Endometrium (tissue), 2 donors: Measurements from ENCODE around the gene GPC3.
"Not testable (repeated sequence)": the region's sequence is repeated elsewhere in the genome, so short reads cannot be mapped to it uniquely, and the experiment has no call there.

Experiments used
- FAIRE-seq: peaks from 2 replicates; lab custom pipeline; 2012; peaks lifted over from hg19 to GRCh38; lab: Jason Lieb, UNC
- donor health status: control.
- donor health status: control.

The GPC3 gene

GRCh38 chrX:133550665-133551485, 434.5 kb downstream of the GPC3 start:
- FAIRE-seq = no peak

DNA sequence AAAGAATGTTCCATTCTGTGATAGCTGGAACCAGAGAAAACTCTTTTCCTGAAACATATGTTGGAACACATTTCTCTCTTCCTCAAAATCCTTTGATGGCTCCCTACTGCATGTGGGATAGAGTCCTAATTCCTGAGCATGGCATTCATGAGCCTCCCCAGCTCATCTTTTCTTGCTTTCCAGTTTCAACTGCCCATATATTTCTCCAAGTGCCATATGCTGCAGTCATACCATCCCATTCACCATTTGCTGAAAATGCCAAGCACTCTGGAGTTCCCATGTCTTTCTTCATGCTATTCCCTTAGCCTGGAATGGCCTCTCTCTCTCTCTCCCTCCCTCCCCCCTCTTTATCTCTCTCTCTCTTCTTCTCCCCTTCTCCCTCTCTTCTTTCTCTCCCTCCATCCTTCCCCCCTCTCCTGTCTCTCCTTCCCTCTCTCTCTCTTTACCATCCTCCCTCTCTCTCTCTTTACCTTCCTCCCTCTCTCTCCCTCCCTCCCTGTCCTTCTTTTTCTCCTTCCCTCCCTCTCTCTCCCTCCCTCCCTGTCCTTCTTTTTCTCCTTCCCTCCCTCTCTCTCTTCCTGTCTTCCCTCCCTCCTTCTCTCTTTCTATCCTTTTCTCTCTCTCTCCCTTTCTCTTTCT, 436.0 kb downstream of the GPC3 start:
- no peak for FAIRE-seq

- FAIRE-seq = no peak
Measured at GRCh38 chrX:133546441-133546840, 439.0 kb downstream of the GPC3 start.

DNA sequence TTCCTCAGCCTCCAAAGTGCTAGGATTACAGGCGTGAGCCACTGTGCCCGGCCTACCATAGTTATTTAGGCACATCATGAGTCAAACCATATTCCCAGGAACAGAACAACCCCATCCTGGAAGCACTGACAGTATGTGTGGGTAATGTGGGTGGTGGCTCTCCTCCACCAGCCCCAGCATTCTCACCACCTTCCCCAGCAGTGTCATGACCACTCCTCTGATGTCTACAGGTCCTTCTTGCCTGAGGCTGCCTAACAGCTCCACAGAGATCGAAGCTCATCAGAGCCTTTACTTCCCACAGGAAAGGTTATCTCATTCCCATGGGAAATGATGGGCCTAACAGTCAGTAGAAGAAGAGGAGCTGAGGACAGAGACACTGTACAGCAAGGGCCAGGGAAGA, 440.6 kb downstream of the GPC3 start:
- no peak for FAIRE-seq

- no peak for FAIRE-seq
Measured at GRCh38 chrX:133544115-133544514, 441.3 kb downstream of the GPC3 start.

GRCh38 chrX:133543654-133544053, 441.7 kb downstream of the GPC3 start:
- no peak for FAIRE-seq

DNA sequence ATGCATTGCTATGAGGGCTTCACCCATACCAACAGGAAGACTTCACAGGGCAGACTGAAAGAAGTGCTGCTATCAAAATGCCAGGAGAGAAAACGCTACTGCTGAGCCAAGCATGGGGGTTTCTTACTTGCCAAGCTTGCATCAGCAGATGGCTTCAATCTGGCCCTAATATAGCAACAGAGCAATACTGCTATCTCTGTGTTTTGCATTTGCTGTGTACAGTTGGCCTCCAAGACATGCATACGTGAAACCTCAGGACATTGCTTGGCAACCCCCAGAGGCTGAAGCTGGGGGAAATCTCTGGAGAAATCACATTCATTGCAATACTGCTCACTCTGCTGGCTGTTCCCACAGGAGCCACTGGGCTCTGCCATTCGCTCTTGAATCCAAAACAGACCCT, 442.9 kb downstream of the GPC3 start:
- FAIRE-seq = no peak

DNA sequence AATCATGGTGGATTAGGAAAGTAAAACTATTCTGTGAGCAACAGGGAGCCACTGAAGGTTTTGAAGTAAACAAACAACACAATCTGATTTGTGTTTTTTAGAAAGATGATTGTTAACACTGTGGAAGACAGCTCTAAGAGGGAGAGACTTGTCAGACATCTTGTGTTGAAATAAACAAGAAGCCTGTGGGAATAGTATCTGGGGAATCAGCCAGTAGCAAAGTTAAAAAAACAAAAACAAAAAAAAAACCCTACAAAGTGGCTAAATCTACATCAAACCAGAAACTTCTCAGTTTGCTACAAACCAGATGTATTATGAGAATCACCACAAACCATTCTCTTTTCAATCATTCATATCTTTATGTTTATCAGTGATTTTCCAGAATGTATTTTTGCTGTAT, 444.4 kb downstream of the GPC3 start:
- FAIRE-seq = peak; percentile 50

DNA sequence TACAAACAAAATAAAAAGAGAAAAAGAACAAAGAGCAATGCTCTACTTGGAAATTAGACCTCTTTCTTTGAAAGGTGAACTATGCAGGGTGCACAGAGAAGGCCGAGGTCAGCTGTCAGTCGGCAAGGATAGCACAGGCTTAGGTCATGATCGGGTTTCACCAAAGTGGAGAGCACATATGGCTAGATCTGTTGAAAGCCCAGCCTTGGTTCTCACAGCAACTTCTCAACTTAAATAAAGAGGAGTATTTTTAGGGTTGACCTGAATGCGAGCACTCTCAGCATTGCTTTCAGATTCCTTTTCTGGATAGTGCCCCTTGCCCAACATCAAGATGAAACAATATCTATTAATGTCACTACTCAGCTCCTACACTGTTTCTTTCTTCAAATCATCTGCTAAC, 447.2 kb downstream of the GPC3 start:
- FAIRE-seq = no peak

DNA sequence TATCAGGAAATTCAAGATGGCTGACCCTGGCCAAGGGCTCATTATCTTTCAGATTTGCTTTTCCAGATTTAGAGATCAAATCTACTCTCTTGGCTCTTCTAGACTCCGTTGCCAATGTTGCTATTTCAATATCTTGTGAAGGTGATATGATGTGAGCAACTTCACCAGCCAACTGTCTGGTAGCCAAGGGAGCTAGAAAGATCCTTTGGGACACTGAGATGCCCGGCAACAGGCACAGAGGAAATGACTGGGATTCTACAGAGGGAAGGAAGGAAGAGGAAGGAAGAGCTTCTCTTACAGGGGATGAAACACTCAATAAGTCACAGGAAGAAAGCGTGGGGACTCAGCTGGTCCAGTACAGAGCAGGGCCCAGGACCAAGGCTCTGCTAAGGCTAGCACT, 448.3 kb downstream of the GPC3 start:
- no peak for FAIRE-seq

GRCh38 chrX:133535066-133535465, 450.3 kb downstream of the GPC3 start:
- FAIRE-seq = no peak

DNA sequence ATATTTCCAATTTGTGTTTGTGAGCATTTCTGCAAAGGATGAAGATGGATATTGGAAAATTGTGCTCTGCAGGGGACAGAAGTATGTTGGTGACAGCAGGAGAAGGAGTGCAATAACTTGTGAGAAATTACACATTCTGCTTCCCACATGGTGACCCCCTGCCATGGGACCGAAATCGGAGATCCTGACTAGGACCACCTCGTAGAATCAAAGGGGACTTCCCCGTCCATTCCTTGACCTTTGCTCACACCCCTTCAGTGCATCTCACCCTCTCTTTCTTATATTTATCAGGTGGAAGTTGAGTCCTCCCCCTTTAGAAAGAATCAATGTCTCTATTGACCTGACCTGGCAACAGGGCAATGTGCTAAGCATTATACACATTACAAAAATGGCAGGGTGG, 451.2 kb downstream of the GPC3 start:
- FAIRE-seq = no peak

DNA sequence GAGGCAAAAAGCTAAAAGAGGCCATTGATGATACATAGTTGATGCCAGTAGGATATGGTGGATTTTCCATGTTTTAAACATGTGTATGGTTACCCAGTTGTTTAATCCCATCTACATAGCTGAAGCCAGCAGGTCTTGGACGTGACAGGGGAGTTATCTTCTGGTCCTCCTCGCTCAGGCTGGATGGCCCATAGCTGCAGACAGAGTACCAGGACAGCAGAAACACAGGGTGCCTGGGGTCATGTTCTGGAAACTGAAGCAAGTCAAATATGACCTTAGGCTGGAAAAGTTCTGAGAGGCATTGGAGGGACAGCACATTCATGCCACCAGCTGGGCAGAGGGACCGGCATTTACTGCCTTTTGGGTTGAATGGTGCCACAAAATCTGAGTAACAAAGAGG, 452.1 kb downstream of the GPC3 start:
- no peak for FAIRE-seq

DNA sequence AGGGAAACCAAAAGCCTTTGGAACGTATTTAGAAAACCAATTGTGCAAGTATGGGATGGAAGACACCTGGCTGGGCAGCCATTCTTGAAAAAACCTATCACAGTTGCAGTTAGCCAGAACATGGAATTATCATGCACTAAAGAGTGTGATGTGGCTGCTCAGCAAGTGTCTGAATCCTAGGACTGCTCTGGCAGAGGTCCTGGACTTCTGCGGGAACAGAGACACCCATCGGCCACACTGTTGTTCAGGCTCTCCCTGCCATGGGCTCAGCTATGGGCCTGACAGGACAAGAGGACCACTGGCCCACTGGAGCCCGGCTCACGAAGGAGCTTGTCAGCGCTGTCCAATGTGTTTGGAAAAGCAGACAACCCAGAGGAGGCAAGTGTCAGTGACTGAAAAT, 454.4 kb downstream of the GPC3 start:
- FAIRE-seq = no peak

GRCh38 chrX:133529578-133529977, 455.8 kb downstream of the GPC3 start:
- no peak for FAIRE-seq

- FAIRE-seq = no peak
Measured at GRCh38 chrX:133527825-133528224, 457.6 kb downstream of the GPC3 start.

- FAIRE-seq = no peak
Measured at GRCh38 chrX:133527415-133527814, 458.0 kb downstream of the GPC3 start.

DNA sequence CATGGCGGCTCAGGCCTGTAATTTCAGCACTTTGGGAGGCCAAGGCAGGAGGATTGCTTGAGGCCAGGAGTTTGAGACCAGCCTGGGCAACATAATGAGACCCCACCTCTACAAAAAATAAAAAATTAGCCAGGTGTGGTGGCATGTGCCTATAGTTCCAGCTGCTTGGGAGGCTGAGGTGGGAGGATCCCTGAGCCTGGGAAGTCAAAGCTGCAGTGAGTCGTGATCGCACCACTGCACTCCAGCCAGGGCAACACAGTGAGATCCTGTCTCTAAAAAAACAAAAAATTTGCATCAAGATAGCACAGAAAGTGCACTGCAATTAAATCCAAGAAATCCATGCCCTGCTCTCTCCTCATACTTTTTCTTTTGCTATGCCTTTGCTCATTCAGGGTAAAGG, 458.6 kb downstream of the GPC3 start:
- not testable (repeated sequence) for FAIRE-seq

- FAIRE-seq = no peak
Measured at GRCh38 chrX:133523526-133523925, 461.9 kb downstream of the GPC3 start.

DNA sequence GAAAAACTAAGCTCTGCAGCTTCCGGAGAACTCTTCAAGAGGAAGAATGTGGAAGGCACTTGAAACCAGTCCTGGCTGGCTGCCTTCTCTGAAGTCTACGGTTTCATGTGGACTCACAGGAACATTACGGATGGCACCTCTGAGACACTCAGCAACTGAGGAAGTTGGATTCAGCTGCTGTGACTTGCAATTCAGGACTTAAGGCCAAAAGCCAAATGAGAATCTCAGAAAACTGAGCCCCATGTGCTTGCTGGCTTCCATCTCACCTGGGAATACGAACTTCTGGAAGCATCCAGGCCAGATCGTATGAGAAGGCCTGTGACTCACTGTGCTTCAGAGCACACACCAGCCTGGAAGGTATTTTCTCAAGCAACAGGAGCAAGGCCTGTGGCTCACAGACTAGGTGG, 462.3 kb downstream of the GPC3 start:
- FAIRE-seq = no peak

DNA sequence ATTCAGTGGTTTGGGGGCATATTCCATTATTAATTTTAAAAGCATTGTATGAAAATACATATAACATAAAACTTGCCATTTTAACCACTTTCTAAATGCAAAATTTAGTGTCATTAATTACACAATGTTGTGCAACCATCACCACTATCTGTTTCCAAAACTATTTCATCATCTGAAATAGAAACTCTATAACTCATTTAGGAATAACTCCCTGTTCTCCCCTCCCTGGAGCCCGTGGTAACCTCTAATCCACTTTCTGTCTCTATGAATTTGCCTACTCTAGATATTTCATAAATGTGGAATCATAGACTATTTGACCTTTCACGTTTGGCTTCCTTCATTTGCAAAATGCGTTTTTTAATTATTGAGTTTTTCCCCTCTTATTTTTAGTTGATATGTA, 468.7 kb downstream of the GPC3 start:
- no peak for FAIRE-seq

DNA sequence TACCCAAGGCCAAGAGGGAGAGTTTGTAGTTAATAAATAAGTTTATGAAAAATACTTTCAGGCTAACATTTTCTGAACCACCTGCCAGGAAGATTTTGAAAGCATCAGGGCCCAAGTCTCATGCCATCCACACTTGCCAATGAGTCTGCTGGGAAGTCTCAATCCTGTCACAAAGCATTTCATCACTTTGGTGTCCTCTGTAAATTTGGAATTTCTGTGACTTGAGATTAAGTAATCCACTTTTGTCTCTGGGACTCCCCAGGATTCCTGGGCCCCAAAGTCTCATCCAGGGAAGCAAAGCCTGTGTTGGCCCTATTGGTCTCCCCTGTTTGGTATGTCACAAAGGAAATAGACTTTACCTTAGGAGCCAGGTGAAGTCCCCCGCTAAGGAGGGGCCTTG, 470.9 kb downstream of the GPC3 start:
- no peak for FAIRE-seq

- FAIRE-seq = no peak
Measured at GRCh38 chrX:133513123-133513522, 472.3 kb downstream of the GPC3 start.

DNA sequence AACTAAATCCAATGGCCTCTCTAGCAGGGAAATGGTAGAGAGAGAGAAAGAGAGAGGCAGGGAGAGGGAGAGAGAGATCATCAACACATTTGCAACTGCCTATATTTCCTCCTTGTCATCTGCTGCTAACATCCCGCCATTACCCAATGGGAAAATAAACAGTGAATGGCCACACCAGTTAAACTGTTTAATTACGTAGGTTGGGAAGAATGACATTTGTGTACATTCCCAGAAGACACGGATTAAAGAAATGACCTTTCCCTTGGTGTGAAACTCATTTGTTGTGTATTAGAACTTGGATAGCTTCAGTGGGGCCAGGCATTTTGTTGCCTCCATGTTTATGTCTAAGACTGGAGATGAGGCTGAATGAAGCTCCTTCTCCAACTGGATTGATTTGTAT, 474.4 kb downstream of the GPC3 start:
- FAIRE-seq = no peak
